Inflammatory macrophage treated with lipopolysaccharide for 1 hour (primary cell): ENCODE data around the gene IL23R.

Experiments
- DNase-seq, 2 donors: peaks; one replicate each; pipeline ENCODE4 v3.0.0-alpha.2; 2020 to 2022

The IL23R gene

GRCh38 chr1:67150931-67151330 is 15.3 kb upstream of the IL23R start:
- DNase-seq, result no peak

GRCh38 chr1:67158401-67158800 is 7.9 kb upstream of the IL23R start:
- DNase-seq, result no peak

GRCh38 chr1:67159233-67159632 is 7.0 kb upstream of the IL23R start:
- DNase-seq, result no peak

- no peak for DNase-seq
Measured at GRCh38 chr1:67162954-67163353, 3.3 kb upstream of the IL23R start.

- no peak for DNase-seq
Measured at GRCh38 chr1:67165468-67166041, 699 bp upstream of the IL23R start.

- no peak for DNase-seq
Measured at GRCh38 chr1:67169496-67169895, 3.2 kb downstream of the IL23R start.

- DNase-seq, result no peak
Measured at GRCh38 chr1:67169932-67170331, 3.7 kb downstream of the IL23R start.

GRCh38 chr1:67170751-67171573 is 4.7 kb downstream of the IL23R start:
- DNase-seq, result no peak

- no peak for DNase-seq
Measured at GRCh38 chr1:67171574-67171955, 5.3 kb downstream of the IL23R start.

GRCh38 chr1:67171978-67172377 is 5.7 kb downstream of the IL23R start:
- DNase-seq, result no peak

- no peak for DNase-seq
Measured at GRCh38 chr1:67173988-67174387, 7.7 kb downstream of the IL23R start.

- no peak for DNase-seq
Measured at GRCh38 chr1:67174716-67175284, 8.5 kb downstream of the IL23R start.

- no peak for DNase-seq
Measured at GRCh38 chr1:67175530-67176087, 9.4 kb downstream of the IL23R start.

GRCh38 chr1:67184838-67185421 is 18.7 kb downstream of the IL23R start:
- no peak for DNase-seq

GRCh38 chr1:67188137-67188536 is 21.9 kb downstream of the IL23R start:
- DNase-seq, result no peak

- DNase-seq, result no peak
Measured at GRCh38 chr1:67189953-67190352, 23.7 kb downstream of the IL23R start.

- no peak for DNase-seq
Measured at GRCh38 chr1:67190410-67190809, 24.2 kb downstream of the IL23R start.

GRCh38 chr1:67190942-67191341 is 24.7 kb downstream of the IL23R start:
- no peak for DNase-seq

- no peak for DNase-seq
Measured at GRCh38 chr1:67191668-67192520, 25.6 kb downstream of the IL23R start.

GRCh38 chr1:67192902-67193301 is 26.6 kb downstream of the IL23R start:
- no peak for DNase-seq

GRCh38 chr1:67193704-67194103 is 27.4 kb downstream of the IL23R start:
- no peak for DNase-seq

- no peak for DNase-seq
Measured at GRCh38 chr1:67194209-67194863, 28.1 kb downstream of the IL23R start.
